Measurements from ENCODE around the gene SLC25A23. TPM values are rescaled to one million over a fixed set of nuclear protein-coding genes. Genes with fewer than 3 reads are reported as not detected.

The SLC25A23 gene
- total and polyA plus RNA-seq, 10 of the 15 experiments (the other 5 are each of a cell fraction or from before 2014, with no cell fraction given), result 10.2 to 85.8 (median 50.0) TPM

DNA sequence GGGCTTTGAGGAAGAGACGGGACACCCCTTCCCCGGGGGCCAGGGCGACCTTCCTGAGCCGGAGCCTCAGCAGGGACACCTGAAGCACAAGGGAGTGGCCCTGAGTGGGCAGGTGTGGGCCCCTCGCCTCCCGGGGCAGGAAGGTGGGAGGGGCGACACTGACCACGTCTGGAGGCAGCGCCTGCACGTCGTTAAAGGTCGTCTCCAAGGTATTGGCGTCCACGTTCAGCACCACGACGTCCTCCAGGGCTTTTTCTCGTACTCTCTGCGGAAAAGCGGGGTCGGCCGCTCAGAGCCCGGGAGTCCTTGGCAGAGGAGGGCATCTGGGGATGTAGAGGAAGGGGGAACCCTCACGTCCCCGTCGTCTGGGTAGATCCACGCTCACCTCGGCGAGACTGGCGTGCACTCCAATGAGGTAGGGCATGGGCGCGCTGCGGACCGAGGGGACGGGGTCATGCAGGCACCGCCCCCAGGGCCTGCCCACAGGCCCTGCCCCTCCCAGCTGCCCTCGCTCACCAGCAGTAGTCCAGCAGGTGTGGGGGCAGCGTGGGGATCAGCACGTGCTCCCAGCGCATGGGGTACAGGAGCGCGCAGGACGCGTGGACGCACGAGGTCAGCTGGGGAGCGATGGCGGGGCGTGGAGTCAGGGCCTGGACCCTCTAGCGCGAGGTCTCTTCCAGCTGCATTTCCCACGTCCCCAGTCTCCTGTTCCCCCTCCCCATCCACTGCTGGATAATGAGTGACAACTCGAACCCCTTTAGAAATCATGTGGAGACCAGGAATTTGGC lies 15.9 kb upstream of the SLC25A23 start:
- POLR2A ChIA-PET, result interaction anchor here (1.4 kb wide), 1 partner anchor 51 kb away, joined by 3 read pairs; the partner anchor contains the start of gene KHSRP
- no peaks in the 10 kb centered on the region; the same call in 2 of the 3 replicates for H3K9me3 ChIP-seq (replicated peaks; ENCODE audit: control insufficient read depth, insufficient read depth, low read length)

DNA sequence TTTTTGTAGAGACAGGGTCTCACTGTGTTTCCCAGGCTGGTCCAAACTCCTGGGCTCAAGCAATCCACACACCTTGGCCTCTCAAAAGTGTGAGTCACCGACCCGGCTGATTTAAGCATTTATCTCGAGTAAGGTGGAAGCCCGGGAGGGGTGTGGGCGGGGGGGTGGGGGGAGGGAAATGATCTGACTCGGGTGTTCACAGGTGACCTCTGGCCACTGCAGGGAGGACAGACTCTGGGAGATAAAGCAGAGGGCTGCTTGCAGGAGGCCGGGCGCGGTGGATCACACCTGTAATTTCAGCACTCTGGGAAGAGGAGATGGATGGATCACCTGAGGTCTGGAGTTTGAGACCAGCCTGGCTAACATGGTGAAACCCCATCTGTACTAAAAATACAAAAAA lies 14.1 kb upstream of the SLC25A23 start:
- no peaks in the 10 kb centered on the region for H3K79me2 ChIP-seq (ENCODE audit: control insufficient read depth, insufficient read depth, low read length)
- no peak overlapping the region for H3K27ac ChIP-seq (ENCODE audit: control insufficient read depth, insufficient read depth)
- H3K4me2 ChIP-seq (ENCODE audit: control insufficient read depth, insufficient read depth), result no peak overlapping the region
- ChIA-PET CTCF (no interaction called here), POLR2A (interaction anchor here (1.7 kb wide), 1 partner anchor 8 kb away, joined by 7 read pairs; the partner anchor contains the start of gene DENND1C), RAD21 (ENCODE audit: unreplicated experiment) (no interaction called here), SMC1A (ENCODE audit: uncharacterized antibody, unreplicated experiment) (no interaction called here)
- H4K20me1 ChIP-seq (ENCODE audit: control insufficient read depth, insufficient read depth), result no peaks in the 10 kb centered on the region
- no peaks in the 10 kb centered on the region for H3K4me1 ChIP-seq (ENCODE audit: control insufficient read depth, insufficient read depth, low read length)
- H3K9ac ChIP-seq (ENCODE audit: control insufficient read depth, insufficient read depth, low read length), result no peak overlapping the region
- no TSS peak for BruUV-seq (replicated peaks)
- TF ChIP-seq SREBF2 (IDR thresholded peaks at IDR 0.05; ENCODE audit: low read length), result no peak
- H3K27me3 ChIP-seq (replicated peaks in 1 of 2; ENCODE audit: control insufficient read depth in 2 of 2, insufficient read depth in 2 of 2, low read length in 1 of 2), result no peaks in the 10 kb centered on the region
- H3K36me3 ChIP-seq (ENCODE audit: control insufficient read depth in 2 of 2, insufficient read depth in 2 of 2, low read length in 1 of 2), result peaks cover 8 to 17% of the 10 kb centered on the region in 2 experiments; a peak in 3 of 4 replicates
- ATAC-seq, result no peak
- no peaks in the 10 kb centered on the region; the same call in 2 of the 3 replicates for H3K9me3 ChIP-seq (replicated peaks; ENCODE audit: control insufficient read depth, insufficient read depth, low read length)
- 82% methylated on average over 9 of the region's 9 CpGs for WGBS (ENCODE audit: insufficient coverage, insufficient replicate concordance, low lambda C conversion rate, missing lambda C conversion rate)
- FAIRE-seq, result no peak
- no peak overlapping the region for H2AFZ ChIP-seq (ENCODE audit: control insufficient read depth, low read depth, low read length)
- in situ Hi-C loops (cut with MboI) (no loop called here), intact Hi-C loops (cut with micrococcal nuclease; ENCODE audit: unreplicated experiment) (no loop called here)
- DNase-seq (ENCODE audit: low read depth, low spot score), result no peak
- no peak overlapping the region for H3K4me3 ChIP-seq

More for the DNA sequence above, 15.9 kb upstream of the SLC25A23 start:
- ChIA-PET CTCF (no interaction called here), RAD21 (ENCODE audit: unreplicated experiment) (no interaction called here), SMC1A (ENCODE audit: uncharacterized antibody, unreplicated experiment) (no interaction called here)
- in situ Hi-C loops (cut with MboI) (no loop called here), intact Hi-C loops (cut with micrococcal nuclease; ENCODE audit: unreplicated experiment) (no loop called here)
- ATAC-seq (no peak), FAIRE-seq (no peak), DNase-seq (ENCODE audit: low read depth, low spot score) (no peak)
- H3K4me2 ChIP-seq (ENCODE audit: control insufficient read depth, insufficient read depth), result no peak overlapping the region
- peaks cover 8 to 17% of the 10 kb centered on the region in 2 experiments; a peak in 3 of 4 replicates for H3K36me3 ChIP-seq (ENCODE audit: control insufficient read depth in 2 of 2, insufficient read depth in 2 of 2, low read length in 1 of 2)
- no peak overlapping the region for H3K4me3 ChIP-seq
- peaks cover 4% of the 10 kb centered on the region; the same call in 1 of the 2 replicates for H3K4me1 ChIP-seq (ENCODE audit: control insufficient read depth, insufficient read depth, low read length)
- H4K20me1 ChIP-seq (ENCODE audit: control insufficient read depth, insufficient read depth), result no peaks in the 10 kb centered on the region
- no peaks in the 10 kb centered on the region for H3K27me3 ChIP-seq (replicated peaks in 1 of 2; ENCODE audit: control insufficient read depth in 2 of 2, insufficient read depth in 2 of 2, low read length in 1 of 2)
- TF ChIP-seq, protein P1, sequence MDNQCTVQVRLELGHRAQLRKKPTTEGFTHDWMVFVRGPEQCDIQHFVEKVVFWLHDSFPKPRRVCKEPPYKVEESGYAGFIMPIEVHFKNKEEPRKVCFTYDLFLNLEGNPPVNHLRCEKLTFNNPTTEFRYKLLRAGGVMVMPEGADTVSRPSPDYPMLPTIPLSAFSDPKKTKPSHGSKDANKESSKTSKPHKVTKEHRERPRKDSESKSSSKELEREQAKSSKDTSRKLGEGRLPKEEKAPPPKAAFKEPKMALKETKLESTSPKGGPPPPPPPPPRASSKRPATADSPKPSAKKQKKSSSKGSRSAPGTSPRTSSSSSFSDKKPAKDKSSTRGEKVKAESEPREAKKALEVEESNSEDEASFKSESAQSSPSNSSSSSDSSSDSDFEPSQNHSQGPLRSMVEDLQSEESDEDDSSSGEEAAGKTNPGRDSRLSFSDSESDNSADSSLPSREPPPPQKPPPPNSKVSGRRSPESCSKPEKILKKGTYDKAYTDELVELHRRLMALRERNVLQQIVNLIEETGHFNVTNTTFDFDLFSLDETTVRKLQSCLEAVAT (IDR thresholded peaks at IDR 0.05), result no peak
- H3K9ac ChIP-seq (ENCODE audit: control insufficient read depth, insufficient read depth, low read length), result no peak overlapping the region
- WGBS (ENCODE audit: insufficient coverage, insufficient replicate concordance, low lambda C conversion rate, missing lambda C conversion rate), result 95% methylated on average over 52 of the region's 52 CpGs
- H3K79me2 ChIP-seq (ENCODE audit: control insufficient read depth, insufficient read depth, low read length), result 0 out of 2 replicates have a peak, but pooled peaks cover 2% of the 10 kb centered on the region
- no peak overlapping the region for H2AFZ ChIP-seq (ENCODE audit: control insufficient read depth, low read depth, low read length)
- BruUV-seq (replicated peaks), result no TSS peak
- H3K27ac ChIP-seq (ENCODE audit: control insufficient read depth, insufficient read depth), result no peak overlapping the region
